HG03342 (cell line): ENCODE measurements around the gene EN1.

ENCODE experiments used
- ATAC-seq: cut with Tn5 transposase; IDR thresholded peaks from one replicate; pipeline ENCODE4 v1.9.1; 2021; ENCODE audit warnings: mild to moderate bottlenecking, moderate library complexity; ENCODE audit not compliant: unreplicated experiment

Gene EN1

DNA sequence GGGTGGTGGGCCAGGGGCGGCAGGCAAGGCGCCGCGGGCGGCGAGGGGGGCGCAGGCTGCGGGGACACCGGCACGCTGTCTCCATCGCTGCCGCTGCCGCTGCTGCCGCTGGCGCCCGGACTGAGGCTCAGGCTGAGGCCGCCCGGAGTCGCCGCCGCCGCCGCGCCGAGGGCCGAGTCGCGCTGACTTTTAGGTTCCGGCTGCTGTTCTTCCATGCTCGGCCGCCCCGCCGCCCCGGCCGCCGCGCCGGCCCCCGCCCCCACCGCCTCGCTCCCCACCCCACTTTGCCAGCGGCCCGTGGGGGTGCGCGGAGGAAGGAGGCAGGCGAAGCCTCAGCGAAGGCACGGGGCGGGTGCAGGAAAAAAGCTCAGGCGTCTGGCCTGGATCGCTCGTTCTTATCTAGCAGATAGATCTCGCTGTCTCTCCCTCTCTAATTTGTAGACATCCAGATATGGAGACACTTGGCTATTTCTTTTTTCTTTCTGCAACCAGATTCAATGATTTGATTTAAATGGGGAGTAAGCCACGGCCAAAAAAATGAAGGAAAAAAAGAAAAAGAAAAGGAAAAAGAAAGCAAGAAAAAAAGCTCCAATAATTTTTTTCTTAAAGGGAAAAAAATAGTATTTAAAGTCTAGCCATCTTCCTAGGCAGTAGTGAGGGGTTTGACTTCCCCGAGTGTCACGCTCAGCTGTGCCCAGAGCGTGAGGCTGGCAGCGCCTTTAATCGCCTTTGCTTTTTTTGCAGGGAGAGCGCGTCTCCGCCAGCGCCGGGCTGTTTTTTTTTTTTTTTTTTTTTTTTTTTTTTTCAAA, at the start of gene EN1:
TSS of gene EN1 (minus strand) at position 696 of the 809 bp plus-strand sequence. CDS start at position 215, 481 bp downstream.
- ATAC-seq = no peak

DNA sequence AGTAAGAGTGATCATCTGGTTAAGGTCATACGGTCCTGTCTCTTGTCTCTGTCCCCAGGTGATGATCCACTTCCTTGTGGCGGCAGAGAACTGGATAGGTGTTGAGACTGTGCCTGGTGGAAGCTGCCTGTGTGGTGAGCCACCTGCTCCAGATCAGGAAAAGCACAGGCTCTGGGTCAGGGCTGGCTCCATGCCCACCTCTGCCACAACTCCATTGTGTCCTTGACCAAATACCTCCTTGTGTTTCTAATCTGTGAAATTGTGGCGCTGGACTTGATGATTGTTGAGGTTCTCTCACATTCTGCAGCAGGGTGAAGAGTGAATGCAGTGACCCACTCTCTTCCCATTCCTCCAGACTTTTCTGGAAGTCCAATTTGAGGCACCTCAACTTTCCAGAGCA, 45.7 kb upstream of the EN1 start:
- no peak for ATAC-seq

GRCh38 chr2:118889995-118890394, 42.5 kb upstream of the EN1 start:
- no peak for ATAC-seq

DNA sequence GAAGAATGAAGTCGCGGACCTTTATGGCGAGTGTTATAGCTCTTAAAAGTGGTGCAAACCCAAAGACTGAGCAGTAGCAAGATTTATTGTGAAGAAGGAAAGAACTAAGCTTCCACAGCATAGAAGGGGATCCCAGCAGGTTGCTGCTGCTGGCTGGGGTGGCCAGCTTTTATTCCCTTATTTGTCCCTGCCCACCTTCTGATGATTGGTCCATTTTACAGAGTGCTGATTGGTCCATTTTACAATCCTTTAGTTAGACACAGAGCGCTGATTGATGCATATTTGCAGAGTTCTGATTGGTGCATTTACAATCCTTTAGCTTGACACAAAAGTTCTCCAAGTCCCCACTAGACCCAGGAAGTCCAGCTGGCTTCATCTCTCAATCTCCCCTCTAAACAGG, 36.3 kb upstream of the EN1 start:
- no peak for ATAC-seq

- peak; percentile 89 for ATAC-seq
Measured at GRCh38 chr2:118882693-118883336, 35.4 kb upstream of the EN1 start.

DNA sequence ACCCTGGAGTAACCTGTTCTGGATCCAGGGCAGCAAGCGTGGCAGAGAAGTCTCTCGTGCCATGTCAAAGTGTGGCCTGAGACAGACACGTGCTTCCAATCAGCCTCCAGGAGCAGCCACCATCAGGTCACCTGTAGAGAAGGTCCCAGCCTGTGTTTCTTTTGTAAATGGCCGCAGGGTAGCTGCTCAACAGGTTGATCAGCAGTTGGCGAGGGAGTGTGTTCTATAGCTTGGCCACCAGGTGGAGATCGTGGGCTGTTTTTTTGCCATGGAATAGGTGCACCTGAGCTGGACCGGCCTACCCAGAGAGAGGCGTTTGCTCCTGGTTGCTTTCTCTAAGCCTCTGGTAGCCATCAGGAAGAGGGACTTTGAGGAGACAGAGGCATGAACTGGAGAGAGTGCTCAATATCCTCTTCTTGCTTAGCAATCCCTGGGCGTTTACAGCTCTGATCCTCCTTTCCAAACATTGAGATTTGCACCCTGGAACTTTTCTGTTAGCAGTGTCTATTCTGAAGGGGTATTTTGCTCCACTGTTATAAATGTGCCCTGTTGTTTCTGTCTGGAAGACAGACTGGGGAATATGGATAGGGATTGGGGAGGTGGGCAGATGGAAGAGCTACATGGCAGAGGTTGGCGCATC, 34.2 kb upstream of the EN1 start:
- ATAC-seq = peak; percentile 88

GRCh38 chr2:118880501-118880900, 33.1 kb upstream of the EN1 start:
- no peak for ATAC-seq

DNA sequence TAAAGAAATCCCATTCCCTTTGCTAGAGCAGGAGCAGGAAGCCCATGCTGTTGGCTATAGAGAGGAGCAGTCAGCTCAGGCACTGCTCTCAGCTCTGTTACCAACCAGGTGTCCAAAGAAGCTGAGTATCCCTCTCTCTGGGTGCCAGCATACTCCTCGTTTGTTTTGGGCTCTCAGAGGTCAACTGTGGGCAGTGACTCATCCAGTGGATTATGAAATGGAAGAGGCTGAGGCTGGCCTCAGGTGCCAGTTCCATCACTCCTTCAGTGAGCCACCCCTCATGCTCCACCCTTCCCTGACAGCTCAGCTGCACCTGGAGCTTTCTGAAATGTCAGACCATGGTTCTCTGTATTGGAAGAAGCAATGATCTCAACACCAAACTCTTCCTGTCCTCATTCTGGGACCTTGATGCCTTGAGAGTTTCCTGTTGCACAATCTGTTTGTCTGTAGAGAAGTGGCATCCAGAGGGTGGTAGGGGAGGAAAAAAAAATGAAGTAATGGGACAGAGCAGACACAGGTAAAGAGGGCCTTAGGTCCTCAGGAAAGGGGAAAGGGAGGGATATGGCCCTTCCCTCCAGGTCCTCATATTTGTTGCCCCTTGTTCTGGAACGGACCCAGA, 31.2 kb upstream of the EN1 start:
- no peak for ATAC-seq

GRCh38 chr2:118875318-118875717, 27.9 kb upstream of the EN1 start:
- no peak for ATAC-seq

DNA sequence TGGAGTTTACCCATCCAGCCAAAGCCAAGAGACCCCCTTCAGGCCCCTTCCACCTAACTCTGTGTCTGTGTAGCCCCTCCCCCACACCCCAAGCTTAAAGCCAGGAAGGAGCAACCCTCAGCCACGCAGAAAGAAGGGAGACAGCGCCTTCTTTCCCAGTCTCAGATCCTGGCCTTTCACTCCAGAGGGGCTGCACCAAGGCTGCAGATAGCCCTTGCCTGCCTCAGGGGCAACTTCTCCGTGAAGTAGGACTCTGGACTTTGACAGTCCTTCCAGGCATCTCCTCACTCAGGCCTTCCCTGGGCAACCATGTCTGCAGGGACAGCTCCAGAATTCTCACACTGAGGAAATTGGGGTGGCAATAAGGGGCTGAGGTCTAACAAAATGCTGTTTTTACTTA, 26.9 kb upstream of the EN1 start:
- no peak for ATAC-seq

DNA sequence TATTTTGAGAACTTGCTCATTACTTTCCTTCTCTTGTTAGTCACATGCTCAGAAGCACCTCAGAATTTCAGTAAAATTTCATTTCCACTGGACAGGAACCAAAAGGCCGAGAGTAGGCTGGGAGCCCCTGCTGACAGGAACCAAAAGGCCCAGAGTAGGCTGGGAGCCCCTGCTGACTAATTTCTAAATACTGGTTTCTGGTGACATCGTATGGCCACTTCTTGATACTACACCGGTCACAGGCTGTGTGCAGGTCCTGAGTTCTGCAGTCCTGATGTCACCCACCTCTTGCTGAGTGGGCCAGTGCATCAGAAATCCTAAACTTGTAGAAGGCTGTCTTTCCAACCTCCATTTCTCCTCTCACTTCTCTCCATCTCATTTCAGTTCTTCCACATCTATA, 17.7 kb upstream of the EN1 start:
- ATAC-seq = peak; percentile 97

- ATAC-seq = no peak
Measured at GRCh38 chr2:118864207-118864606, 16.8 kb upstream of the EN1 start.

DNA sequence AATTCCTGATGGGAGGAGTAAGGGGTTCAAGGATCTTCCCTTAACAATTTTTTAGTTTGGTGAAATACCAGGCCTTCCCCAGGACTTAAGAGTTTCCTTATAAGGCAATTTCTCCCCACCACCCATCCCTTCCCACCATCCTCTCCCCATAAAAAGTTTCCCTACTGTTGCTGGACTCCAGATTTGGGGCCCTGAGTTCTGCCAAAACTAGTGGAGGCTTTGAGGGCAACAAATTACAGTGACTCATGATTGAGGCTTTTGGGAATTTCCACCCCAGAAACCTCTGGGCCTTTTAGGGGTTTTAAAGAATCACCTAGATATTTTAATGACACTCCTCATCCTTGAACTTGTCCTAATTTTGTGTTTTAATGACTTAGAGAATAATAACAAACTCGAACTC, 14.3 kb upstream of the EN1 start:
- no peak for ATAC-seq

- ATAC-seq = no peak
Measured at GRCh38 chr2:118861242-118861641, 13.8 kb upstream of the EN1 start.

DNA sequence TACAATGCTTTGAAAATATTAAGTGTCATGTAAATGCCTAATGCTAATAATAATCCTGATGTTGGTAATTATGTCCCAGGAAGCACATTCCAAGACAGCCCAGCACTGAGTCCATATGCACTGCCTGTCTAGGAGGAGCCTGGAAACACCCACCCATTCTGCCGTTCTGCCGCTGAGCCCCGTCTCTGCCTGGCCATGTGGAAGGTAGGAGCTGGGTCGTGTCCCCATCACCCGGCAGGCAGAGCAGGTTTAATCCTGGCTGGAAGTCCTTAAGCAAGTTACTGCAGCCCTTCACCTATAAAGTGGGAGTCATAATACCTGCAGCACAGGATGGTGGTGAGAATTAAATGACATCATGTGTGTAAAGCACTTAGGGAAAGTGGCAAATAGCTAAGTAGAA, 13.1 kb upstream of the EN1 start:
- ATAC-seq = no peak

DNA sequence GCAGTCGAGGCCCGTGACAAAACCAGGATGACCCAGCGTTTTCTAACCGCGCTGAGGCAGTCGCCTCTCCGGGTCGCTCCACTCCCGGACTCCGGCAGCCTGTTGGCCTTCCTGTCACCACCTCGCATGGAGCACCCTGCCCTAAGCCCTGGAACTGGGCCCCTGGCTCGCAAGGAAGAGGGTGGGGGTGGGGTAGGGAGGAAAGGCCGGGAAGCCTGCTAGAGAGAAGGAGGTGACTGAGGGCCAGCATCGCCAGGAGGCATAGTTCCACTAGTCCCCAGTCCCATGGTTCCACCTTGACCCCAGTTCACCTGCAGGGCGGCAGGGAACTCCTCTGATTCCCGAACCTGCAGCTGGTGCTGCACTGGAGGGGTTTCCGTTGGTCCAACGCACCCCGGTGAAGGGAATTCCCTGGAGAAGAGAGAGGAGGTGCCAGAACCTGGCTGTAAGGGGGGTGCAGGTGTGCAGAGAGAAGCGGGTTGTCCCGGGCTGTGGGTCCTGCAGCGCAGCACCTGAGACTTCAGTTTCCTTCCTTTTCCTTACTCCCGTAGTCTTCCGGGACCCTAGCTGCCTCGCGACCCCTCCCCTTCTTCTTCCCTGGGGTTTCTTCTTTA, 11.8 kb upstream of the EN1 start:
- no peak for ATAC-seq

DNA sequence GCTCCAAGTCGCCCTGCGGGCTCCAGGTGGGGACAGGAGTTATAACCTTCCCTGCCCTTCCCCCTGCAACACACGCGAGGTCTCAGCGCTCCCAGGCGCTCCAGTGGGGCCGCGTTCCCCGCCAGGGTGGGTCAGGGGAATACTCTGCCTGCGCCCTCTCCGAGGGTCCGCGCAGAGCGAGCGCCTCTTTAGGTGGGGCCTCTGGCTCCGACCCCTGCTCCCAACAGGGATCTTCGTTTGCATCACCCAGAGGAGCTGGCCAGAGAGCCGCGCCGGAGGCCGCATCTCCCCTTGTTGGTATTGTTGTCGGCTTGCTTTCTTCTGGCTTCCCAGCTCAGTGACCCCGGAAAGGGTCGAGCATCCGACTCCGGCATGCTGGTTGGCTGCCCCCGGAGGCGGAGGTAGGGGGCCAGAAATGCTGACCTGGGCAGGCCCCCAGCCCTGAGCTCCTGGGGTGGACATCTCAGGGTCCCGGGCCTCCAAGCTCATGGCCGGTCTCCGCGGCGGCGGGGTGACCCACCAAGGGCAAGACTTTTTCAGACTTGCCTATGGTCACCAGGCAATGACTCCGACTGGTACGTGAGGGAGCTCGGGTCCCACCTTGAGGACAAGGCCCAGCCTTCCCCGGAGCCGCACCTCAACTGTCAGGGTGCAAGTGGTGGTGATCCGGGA, 11.2 kb upstream of the EN1 start:
- ATAC-seq = no peak

DNA sequence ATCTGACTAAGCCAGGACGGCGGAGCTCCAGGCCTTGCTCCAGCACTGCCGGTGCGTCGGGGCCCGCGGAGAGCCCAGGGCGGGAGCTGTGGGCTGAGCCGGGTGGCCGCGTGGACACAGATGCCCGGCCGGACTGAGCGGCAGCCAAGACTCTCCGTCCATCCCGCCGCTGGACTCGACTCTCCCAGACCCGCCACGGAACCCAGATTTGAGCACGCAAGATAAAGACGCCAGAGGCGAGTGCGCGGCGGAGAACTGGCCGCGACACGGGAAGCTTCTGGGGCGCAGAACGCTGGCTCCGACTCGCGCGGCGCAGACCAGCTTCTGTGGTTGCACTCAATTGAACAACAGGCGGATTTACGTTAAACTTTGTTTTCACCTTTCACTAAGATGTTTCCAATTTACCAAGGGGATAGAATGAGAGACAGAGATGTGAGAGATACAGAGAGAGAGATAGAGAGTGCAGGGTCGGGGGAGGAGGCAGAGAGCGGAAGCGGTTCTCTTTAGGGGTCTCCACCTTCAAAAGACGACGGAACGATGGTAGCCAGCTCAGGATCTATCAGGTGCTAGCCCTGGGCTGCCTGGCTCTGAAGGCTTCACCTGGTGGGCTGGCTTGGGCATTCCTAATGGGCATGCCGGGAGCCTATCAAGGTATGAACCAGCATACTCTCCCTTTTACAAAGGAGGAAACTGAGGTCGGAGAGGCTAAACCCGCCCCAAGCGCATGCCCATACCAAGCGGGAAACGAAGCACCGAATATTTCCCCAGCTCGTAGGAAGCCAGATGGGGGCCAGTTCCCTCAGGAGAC, 10.4 kb upstream of the EN1 start:
- no peak for ATAC-seq

DNA sequence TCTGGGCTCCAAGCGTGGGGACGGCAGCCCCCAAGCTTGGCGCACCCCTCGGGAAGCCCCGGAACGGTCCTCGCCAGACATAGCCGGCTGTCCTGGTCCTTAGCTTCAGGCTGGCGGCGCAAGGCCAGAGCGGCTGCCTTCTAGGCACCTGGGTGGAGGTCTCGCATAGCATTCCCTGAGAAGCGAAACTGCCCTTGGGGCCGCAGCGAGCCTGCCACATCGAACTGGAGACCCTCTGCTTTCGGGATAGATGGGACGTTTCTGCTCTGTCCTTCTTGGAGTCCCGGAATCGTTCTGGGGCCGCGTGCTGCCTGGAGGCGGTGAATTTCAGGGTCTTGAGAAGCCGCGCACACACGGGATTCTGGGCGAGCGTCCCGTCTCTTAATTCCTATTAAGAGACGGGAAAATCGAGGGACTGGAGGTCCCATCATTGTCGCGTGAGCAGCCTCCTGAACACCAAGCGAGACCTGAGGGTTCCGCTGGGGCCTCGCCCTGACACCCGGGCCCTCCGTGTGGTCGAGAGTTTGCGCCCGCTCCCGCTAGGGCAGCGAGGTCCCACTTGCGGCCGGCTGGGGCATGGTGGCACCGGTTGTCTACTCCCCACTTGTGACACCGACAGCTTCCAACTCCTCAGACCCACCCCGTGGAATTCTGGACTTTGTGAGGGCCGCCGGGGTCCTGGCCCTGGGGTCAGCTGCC, 9.7 kb upstream of the EN1 start:
- ATAC-seq = no peak
